ENCODE results near the gene ERVV-1.

GRCh38 chr19:53015730-53016129 is 2.0 kb downstream of the ERVV-1 start:
- TF ChIP-seq POLR2A (IDR thresholded peaks at IDR 0.05; ENCODE audit: low read depth, low read length): no peak
- no peak for TF ChIP-seq POLR2AphosphoS5 (IDR thresholded peaks at IDR 0.05; ENCODE audit: low read depth, low read length)
- no peak for TF ChIP-seq TAF1 (IDR thresholded peaks at IDR 0.05; ENCODE audit: borderline replicate concordance, low read depth, low read length)

Measured in GM12892 (cell line).